NT2/D1 (cell line): ENCODE data around the gene TMC6.

Experiments used
- DNase-seq: peaks from one replicate; pipeline ENCODE4 v3.0.0-alpha.2; 2011; ENCODE audit warnings: low read depth, low spot score
- H3K27me3 ChIP-seq: 2 replicates; pipeline ENCODE4 v1.6.0; 2011; ENCODE audit warnings: mild to moderate bottlenecking; ENCODE audit not compliant: insufficient read length, insufficient read depth
- H3K36me3 ChIP-seq: 2 replicates; pipeline ENCODE4 v1.6.1; 2011; ENCODE audit warnings: mild to moderate bottlenecking, low read length, mixed read lengths; ENCODE audit not compliant: insufficient read depth, insufficient read length
- H3K4me1 ChIP-seq: 2 replicates; pipeline ENCODE4 v1.5.1; 2011; ENCODE audit not compliant: insufficient read depth, insufficient read length
- H3K4me3 ChIP-seq: 2 replicates; pipeline ENCODE4 v1.5.1; 2011; ENCODE audit warnings: low read depth; ENCODE audit not compliant: insufficient read length
- H3K9ac ChIP-seq: 2 replicates; pipeline ENCODE4 v1.6.0; 2011; ENCODE audit warnings: low read depth; ENCODE audit not compliant: insufficient read length
- H3K9me3 ChIP-seq: 2 replicates; pipeline ENCODE4 v1.5.1; 2011; ENCODE audit warnings: mild to moderate bottlenecking, low read length; ENCODE audit not compliant: insufficient read depth
- SUZ12 ChIP-seq: IDR thresholded peaks from 2 replicates; pipeline ENCODE4 v1.6.1; 2011; ENCODE audit not compliant: insufficient read length, insufficient read depth; ENCODE audit errors: extremely low read depth
- YY1 ChIP-seq: IDR thresholded peaks from 2 replicates; pipeline ENCODE4 v1.6.1; 2011; ENCODE audit not compliant: insufficient read length, insufficient read depth
- ZNF274 ChIP-seq: IDR thresholded peaks from 2 replicates; pipeline ENCODE4 v1.6.1; 2011; ENCODE audit warnings: mild to moderate bottlenecking, low read depth, low read length

Gene TMC6

DNA sequence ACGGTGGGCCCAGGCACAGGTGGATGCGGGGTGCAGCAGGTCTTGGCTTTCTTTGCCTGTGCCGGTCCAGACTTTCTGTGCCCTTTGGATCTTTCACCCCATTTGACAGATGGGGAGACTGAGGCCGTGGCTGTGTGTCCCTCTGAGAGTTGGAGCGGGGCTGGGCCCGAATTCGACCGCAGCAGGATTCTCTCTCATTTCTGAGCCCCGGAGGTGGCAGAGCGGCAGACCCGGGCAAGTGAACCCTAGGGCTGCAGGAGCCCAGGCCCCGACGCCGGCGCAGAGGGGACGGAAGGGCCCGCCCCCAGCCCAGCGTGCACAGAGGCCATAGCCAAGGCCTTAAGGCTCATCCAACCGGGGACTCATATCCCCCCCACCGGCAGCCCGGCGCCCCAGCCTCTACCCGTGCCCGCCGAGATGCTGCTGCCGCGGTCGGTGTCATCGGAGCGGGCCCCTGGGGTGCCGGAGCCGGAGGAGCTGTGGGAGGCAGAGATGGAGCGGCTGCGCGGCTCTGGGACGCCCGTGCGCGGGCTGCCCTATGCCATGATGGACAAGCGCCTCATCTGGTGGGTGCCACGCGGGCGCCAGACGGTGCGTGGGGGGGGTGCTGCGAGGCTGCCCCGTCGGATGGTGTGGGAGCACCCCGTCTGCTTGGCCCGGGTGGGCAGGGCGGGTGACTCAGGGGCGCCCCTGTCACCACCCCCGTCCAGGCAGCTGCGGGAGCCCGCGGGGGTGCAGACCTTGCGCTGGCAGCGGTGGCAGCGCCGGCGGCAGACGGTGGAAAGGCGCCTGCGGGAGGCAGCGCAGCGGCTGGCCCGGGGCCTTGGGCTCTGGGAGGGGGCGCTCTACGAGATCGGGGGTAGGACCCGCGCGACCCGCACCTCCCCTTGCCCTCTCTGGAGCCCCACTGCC lies 2.9 kb upstream of the TMC6 start:
- H3K9ac ChIP-seq: peak overlapping the region; percentile 50
- TF ChIP-seq YY1 (no peak), ZNF274 (no peak), SUZ12 (peak; percentile 18)
- H3K4me3 ChIP-seq: peak overlapping the region; percentile 29

DNA sequence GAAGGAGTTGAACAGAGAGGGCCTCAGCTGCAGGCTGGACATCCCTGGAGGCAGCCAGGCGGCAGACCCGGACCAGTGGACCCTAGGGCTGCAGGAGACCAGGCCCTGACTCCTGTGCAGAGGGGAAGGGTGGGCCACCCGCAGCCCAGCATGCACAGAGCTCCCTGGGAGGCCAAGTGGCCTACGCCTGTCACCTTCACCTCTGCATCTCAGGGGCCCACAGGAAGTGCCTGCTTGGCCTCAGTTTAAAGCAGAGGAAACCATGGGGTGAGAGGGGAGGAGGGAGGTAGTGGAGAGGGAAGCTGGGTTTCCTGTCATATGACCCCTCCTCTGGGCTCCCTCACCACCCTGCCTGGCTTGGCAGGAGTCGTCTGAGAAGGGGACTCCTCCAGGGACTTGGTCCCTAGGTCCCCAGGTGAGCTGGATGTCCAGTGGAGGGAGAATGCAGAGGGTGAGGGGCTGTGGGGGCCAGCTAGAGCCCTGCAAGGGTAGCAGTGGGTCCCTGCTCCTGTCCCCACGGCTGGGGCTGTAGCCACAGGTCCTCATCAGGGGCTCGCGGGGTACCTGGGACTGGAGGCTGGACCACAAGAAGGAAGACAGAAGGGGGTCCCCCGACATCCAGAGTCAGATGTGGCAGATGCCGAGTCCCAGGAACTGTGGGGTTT lies 2.0 kb upstream of the TMC6 start, which contains the start of gene TMC8:
TSS of gene TMC8 (plus strand) at position 335 of the 665 bp plus-strand sequence. CDS start 818 bp downstream, outside the sequence.
- DNase-seq: no peak
- peaks cover 8% of the 10 kb centered on the region for H3K36me3 ChIP-seq
- no peaks in the 10 kb centered on the region for H3K9me3 ChIP-seq
- TF ChIP-seq ZNF274: no peak
- no peak for TF ChIP-seq YY1
- TF ChIP-seq SUZ12: no peak
- H3K27me3 ChIP-seq: peaks cover 37% of the 10 kb centered on the region
- H3K4me1 ChIP-seq: peaks cover 36% of the 10 kb centered on the region
- peak within 1 kb of the TSS; percentile 29 for H3K4me3 ChIP-seq
- H3K9ac ChIP-seq: peak within 1 kb of the TSS; percentile 58

More for the DNA sequence above, 2.9 kb upstream of the TMC6 start:
- DNase-seq: no peak
- peaks cover 30% of the 10 kb centered on the region for H3K4me1 ChIP-seq
- peaks cover under 1% of the 10 kb centered on the region for H3K36me3 ChIP-seq
- H3K27me3 ChIP-seq: peaks cover 37% of the 10 kb centered on the region
- H3K9me3 ChIP-seq: no peaks in the 10 kb centered on the region

DNA sequence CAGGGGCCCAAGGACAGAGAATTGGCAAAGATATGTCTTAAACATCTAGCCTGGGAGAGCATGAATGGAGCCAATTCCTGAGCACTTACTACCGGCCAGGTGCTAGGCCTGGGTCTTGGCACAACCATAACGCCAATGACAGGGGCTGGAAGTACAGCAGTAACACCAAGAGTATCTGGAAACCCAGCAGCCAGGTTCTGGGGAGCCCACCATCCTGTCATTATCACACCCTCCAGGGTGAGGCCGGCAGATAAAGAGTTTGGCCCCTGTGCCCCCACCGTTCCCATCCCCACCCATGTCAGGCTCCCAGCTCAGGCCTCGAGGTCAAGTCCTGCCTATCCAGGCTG lies 1.5 kb upstream of the TMC6 start:
- Histone ChIP-seq H3K9me3 (no peaks in the 10 kb centered on the region), H3K27me3 (peaks cover 37% of the 10 kb centered on the region), H3K9ac (no peak overlapping the region), H3K36me3 (peaks cover 13% of the 10 kb centered on the region), H3K4me1 (peaks cover 41% of the 10 kb centered on the region), H3K4me3 (no peak overlapping the region)
- DNase-seq: no peak
- TF ChIP-seq SUZ12 (no peak), ZNF274 (no peak), YY1 (no peak)

DNA sequence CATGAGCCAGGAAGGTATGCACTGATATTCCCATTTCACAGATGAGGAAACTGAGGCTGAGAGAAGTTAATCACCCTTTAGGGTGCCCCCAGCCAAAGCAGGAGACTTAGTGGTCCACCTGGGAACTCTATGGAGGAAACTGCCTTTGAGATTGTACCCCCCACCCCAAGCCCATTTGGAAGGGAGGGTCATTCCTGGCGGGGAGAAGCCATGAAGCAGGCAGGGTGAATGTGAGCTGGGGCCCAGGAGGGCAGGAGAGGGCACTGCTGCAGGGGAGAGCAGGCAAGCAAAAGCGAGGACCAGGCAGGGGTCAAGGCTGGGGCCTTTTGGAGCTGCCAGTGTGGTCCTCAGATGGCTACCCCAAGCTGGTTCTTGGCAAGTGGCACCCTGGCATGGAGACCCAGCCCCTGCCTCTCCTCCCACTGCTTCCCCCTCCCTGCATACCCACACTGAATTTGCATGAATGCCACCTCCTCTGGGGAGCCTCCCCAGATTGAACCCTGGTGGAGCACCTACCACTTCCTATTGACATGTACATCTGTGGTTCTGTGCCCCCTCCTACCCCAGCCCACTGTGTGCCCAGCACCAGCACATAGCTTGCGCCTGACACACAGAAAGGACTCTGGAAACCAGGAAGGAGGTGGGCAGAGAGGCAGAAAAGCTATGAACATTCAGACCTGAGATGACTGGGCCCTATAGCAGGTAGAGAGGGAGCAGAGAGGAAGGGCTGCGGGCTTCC lies 965 bp upstream of the TMC6 start:
- H3K4me1 ChIP-seq: peaks cover 43% of the 10 kb centered on the region

DNA sequence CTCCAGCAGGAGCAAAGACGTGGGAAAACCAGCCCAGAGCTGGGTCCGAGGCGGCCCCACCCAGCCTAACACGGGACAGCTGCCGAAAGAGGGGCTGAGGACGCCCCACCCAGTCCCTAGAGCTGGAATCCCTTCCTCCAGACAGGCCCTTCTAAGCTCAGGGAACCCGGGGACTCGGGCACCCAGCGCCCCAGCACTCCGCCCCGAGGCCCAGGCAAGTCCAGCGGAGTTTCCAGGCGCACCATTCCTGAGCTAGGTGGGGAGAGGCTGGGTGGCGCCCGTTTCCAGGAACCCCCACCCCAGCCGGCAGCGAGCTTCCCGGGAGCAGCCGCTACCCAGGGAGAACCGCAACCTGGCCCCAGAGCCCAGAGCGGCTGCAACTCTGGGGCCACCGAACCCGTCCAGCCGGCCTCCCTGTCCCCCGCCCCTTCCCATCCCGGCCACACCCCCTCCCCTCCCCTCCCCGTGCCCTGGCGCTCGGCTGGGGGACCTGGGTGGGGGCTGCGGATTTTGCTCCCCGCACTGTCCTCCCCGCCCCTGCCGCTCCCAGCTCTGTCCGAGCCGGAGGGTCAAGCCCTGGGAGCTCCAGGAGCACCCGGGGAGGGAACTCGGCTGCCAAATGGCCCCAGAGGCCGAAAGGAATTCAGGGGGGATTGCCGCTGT lies 536 bp downstream of the TMC6 start:
- Histone ChIP-seq H3K9ac (peak overlapping the region; percentile 87), H3K9me3 (no peaks in the 10 kb centered on the region), H3K4me3 (peak overlapping the region; percentile 77), H3K27me3 (peaks cover 25% of the 10 kb centered on the region), H3K4me1 (peaks cover 46% of the 10 kb centered on the region), H3K36me3 (peaks cover 34% of the 10 kb centered on the region)
- no peak for TF ChIP-seq SUZ12
- no peak for TF ChIP-seq YY1
- TF ChIP-seq ZNF274: no peak
- no peak for DNase-seq

More for the DNA sequence above, 965 bp upstream of the TMC6 start:
- H3K27me3 ChIP-seq: peaks cover 37% of the 10 kb centered on the region
- H3K4me3 ChIP-seq: no peak overlapping the region
- TF ChIP-seq SUZ12 (no peak), ZNF274 (no peak), YY1 (no peak)
- no peak for DNase-seq
- H3K36me3 ChIP-seq: peaks cover 19% of the 10 kb centered on the region
- H3K9me3 ChIP-seq: no peaks in the 10 kb centered on the region
- no peak overlapping the region for H3K9ac ChIP-seq

DNA sequence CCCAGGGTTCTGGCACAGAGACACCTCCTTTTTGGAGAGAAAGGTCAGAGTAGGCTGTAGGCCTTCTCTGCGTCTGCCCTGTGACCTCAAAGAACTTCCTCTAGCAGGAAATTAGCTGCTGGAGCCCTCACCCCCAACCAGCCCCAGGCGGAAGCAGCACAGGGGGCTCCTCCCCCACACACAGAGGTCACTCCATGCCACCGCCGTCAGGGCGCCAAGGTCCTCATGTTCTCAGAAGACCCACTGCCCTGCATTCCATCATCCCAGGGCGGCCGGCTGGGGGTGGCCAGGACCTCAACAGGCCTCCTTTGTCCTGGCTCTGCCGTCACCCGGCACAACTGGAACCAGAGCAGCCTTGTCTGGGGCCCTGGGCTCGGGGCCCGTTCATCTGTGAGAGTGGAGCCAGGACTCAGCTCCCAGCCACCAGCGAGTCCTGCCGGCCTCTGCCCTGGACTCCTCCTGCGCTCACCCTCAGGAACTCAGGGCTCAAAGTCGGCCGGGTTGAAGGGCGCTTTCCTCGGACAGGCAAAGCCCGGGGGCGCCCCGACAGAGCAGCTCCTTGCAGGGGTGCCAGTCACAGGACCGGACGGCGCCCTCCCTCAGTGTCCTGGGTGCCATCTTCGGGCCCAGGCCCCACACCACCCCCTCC lies 1.2 kb downstream of the TMC6 start:
- peaks cover 19% of the 10 kb centered on the region for H3K27me3 ChIP-seq
- H3K9ac ChIP-seq: peak overlapping the region; percentile 87
- H3K9me3 ChIP-seq: no peaks in the 10 kb centered on the region
- peak overlapping the region; percentile 77 for H3K4me3 ChIP-seq
- H3K36me3 ChIP-seq: peaks cover 40% of the 10 kb centered on the region
- peaks cover 40% of the 10 kb centered on the region for H3K4me1 ChIP-seq
- TF ChIP-seq SUZ12: no peak
- no peak for TF ChIP-seq ZNF274
- no peak for TF ChIP-seq YY1
- no peak for DNase-seq
